Activated CD4-positive, alpha-beta T cell treated with anti-CD3 and anti-CD28 coated beads, Interleukin-2, amount 10 ng/mL, durations not matched to agents 24 days and 14 days (primary cell): ENCODE data around the gene PDE3A. TPM values are rescaled to one million over a fixed set of nuclear protein-coding genes. Genes with fewer than 3 reads are reported as not detected.

Experiments
- DNase-seq: peaks from one replicate; pipeline ENCODE4 v3.0.0; 2022
- H3K27ac Mint-ChIP-seq: one replicate; pipeline ENCODE4 v1.8.0; 2022; ENCODE audit warnings: mild to moderate bottlenecking, mixed read lengths
- H3K27me3 Mint-ChIP-seq: one replicate; pipeline ENCODE4 v1.8.0; 2022; ENCODE audit warnings: mixed read lengths
- H3K36me3 Mint-ChIP-seq: one replicate; pipeline ENCODE4 v1.8.0; 2022; ENCODE audit warnings: low read depth, mild to moderate bottlenecking, mixed read lengths
- H3K4me1 Mint-ChIP-seq: one replicate; pipeline ENCODE4 v1.8.0; 2021; ENCODE audit warnings: mixed read lengths
- H3K4me3 Mint-ChIP-seq: one replicate; pipeline ENCODE4 v1.8.0; 2022; ENCODE audit warnings: mild to moderate bottlenecking, moderate library complexity, mixed read lengths
- H3K9me3 Mint-ChIP-seq: one replicate; pipeline ENCODE4 v1.8.0; 2021; ENCODE audit warnings: mixed read lengths
- intact Hi-C: fragments of 100-400 bp; cut with micrococcal nuclease; formaldehyde crosslinking; loops from one replicate; pipeline ENCODE4 v1.15.1; 2023
- total RNA-seq: library from RNA; stranded (reverse); gene quantifications from 2 replicates; pipeline ENCODE4 v1.2.3, GENCODE V29; 2022

Gene PDE3A
- total RNA-seq, 1 donor from 2014 or later = not detected

GRCh38 chr12:20704860-20705259 lies 336.5 kb downstream of the PDE3A start:
- intact Hi-C loops = no loop called here
- no peaks in the 10 kb centered on the region for H3K36me3 Mint-ChIP-seq
- DNase-seq = no peak
- no peaks in the 10 kb centered on the region for H3K9me3 Mint-ChIP-seq
- H3K27me3 Mint-ChIP-seq = no peaks in the 10 kb centered on the region
- no peak overlapping the region for H3K27ac Mint-ChIP-seq
- no peaks in the 10 kb centered on the region for H3K4me1 Mint-ChIP-seq
- no peak overlapping the region for H3K4me3 Mint-ChIP-seq

- Mint-ChIP-seq H3K4me1 (no peaks in the 10 kb centered on the region), H3K36me3 (no peaks in the 10 kb centered on the region), H3K4me3 (no peak overlapping the region), H3K27ac (no peak overlapping the region), H3K27me3 (no peaks in the 10 kb centered on the region), H3K9me3 (no peaks in the 10 kb centered on the region)
- DNase-seq = no peak
- intact Hi-C loops = no loop called here
Measured at GRCh38 chr12:20711846-20712245, 343.5 kb downstream of the PDE3A start.

GRCh38 chr12:20716037-20716436 lies 347.7 kb downstream of the PDE3A start:
- no peak overlapping the region for H3K27ac Mint-ChIP-seq
- H3K36me3 Mint-ChIP-seq = no peaks in the 10 kb centered on the region
- H3K27me3 Mint-ChIP-seq = no peaks in the 10 kb centered on the region
- no peaks in the 10 kb centered on the region for H3K4me1 Mint-ChIP-seq
- H3K9me3 Mint-ChIP-seq = no peaks in the 10 kb centered on the region
- no peak for DNase-seq
- no peak overlapping the region for H3K4me3 Mint-ChIP-seq
- intact Hi-C loops = no loop called here

GRCh38 chr12:20716985-20717384 lies 348.6 kb downstream of the PDE3A start:
- Mint-ChIP-seq H3K27me3 (no peaks in the 10 kb centered on the region), H3K4me3 (no peak overlapping the region), H3K4me1 (no peaks in the 10 kb centered on the region), H3K9me3 (no peaks in the 10 kb centered on the region), H3K27ac (no peak overlapping the region), H3K36me3 (no peaks in the 10 kb centered on the region)
- intact Hi-C loops = no loop called here
- DNase-seq = no peak

GRCh38 chr12:20718294-20718693 lies 350.0 kb downstream of the PDE3A start:
- H3K36me3 Mint-ChIP-seq = no peaks in the 10 kb centered on the region

GRCh38 chr12:20722142-20722541 lies 353.8 kb downstream of the PDE3A start:
- Mint-ChIP-seq H3K4me3 (no peak overlapping the region), H3K9me3 (no peaks in the 10 kb centered on the region), H3K27ac (no peak overlapping the region), H3K36me3 (no peaks in the 10 kb centered on the region), H3K27me3 (no peaks in the 10 kb centered on the region), H3K4me1 (no peaks in the 10 kb centered on the region)
- DNase-seq = no peak
- intact Hi-C loops = no loop called here

More at GRCh38 chr12:20718294-20718693, 350.0 kb downstream of the PDE3A start:
- no peak overlapping the region for H3K27ac Mint-ChIP-seq
- H3K9me3 Mint-ChIP-seq = no peaks in the 10 kb centered on the region
- intact Hi-C loops = no loop called here
- no peak for DNase-seq
- H3K27me3 Mint-ChIP-seq = no peaks in the 10 kb centered on the region
- no peak overlapping the region for H3K4me3 Mint-ChIP-seq
- no peaks in the 10 kb centered on the region for H3K4me1 Mint-ChIP-seq

GRCh38 chr12:20731274-20731673 lies 362.9 kb downstream of the PDE3A start:
- intact Hi-C loops = no loop called here
- H3K4me3 Mint-ChIP-seq = no peak overlapping the region

More at GRCh38 chr12:20731274-20731673, 362.9 kb downstream of the PDE3A start:
- Mint-ChIP-seq H3K9me3 (no peaks in the 10 kb centered on the region), H3K36me3 (no peaks in the 10 kb centered on the region), H3K27ac (no peak overlapping the region), H3K27me3 (no peaks in the 10 kb centered on the region), H3K4me1 (no peaks in the 10 kb centered on the region)
- DNase-seq = no peak
